SK-N-SH treated with all-trans-retinoic acid at 6 μM for 48 hours (cell line): Measurements from ENCODE around the gene PRODH2.

ENCODE experiments used
- ATAC-seq: fragments of 200-7000 bp; cut with Tn5 transposase; 3 replicates; pipeline ENCODE4 v1.9.1; 2020; ENCODE audit warnings: mild to moderate bottlenecking, moderate library complexity
- ARNTL ChIP-seq: fragments of 450-650 bp; formaldehyde crosslinking; IDR thresholded peaks from 2 replicates; pipeline ENCODE4 v1.5.0; 2020; ENCODE audit warnings: low read depth, mild to moderate bottlenecking, moderate library complexity, borderline replicate concordance
- BACH2 ChIP-seq: fragments of 250-450 bp; sonication (Bioruptor Pico); IDR thresholded peaks from 2 replicates; pipeline ENCODE4 v1.9.0; 2021; ENCODE audit warnings: mild to moderate bottlenecking, borderline replicate concordance
- CREB5 ChIP-seq: fragments of 250-450 bp; sonication (Bioruptor Pico); IDR thresholded peaks from 2 replicates; pipeline ENCODE4 v1.5.1; 2020; ENCODE audit warnings: low read depth, mild to moderate bottlenecking, moderate library complexity
- CSRNP3 ChIP-seq: fragments of 250-450 bp; sonication (Bioruptor Pico); IDR thresholded peaks from 2 replicates; pipeline ENCODE4 v1.5.1; 2021; ENCODE audit warnings: mild to moderate bottlenecking, moderate library complexity
- ESRRG ChIP-seq: fragments of 250-450 bp; sonication (Bioruptor Pico); IDR thresholded peaks from 2 replicates; pipeline ENCODE4 v1.6.1; 2021; ENCODE audit warnings: mild to moderate bottlenecking
- GLIS3 ChIP-seq: fragments of 250-450 bp; sonication (Bioruptor Pico); IDR thresholded peaks from 2 replicates; pipeline ENCODE4 v1.5.0; 2020; ENCODE audit warnings: mild to moderate bottlenecking, moderate library complexity
- PATZ1 ChIP-seq: fragments of 250-450 bp; sonication (Bioruptor Pico); IDR thresholded peaks from 2 replicates; pipeline ENCODE4 v1.8.0; 2020; ENCODE audit warnings: mild to moderate bottlenecking, moderate library complexity, borderline replicate concordance
- POU6F1 ChIP-seq: fragments of 250-450 bp; sonication (Bioruptor Pico); IDR thresholded peaks from 2 replicates; pipeline ENCODE4 v1.8.0; 2021; ENCODE audit warnings: low read depth, mild to moderate bottlenecking, moderate library complexity, borderline replicate concordance
- PPARA ChIP-seq: fragments of 250-450 bp; sonication (Bioruptor Pico); IDR thresholded peaks from 2 replicates; pipeline ENCODE4 v1.5.0; 2020; ENCODE audit warnings: mild to moderate bottlenecking, borderline replicate concordance
- RARB ChIP-seq: fragments of 250-450 bp; sonication (Bioruptor Pico); IDR thresholded peaks from 2 replicates; pipeline ENCODE4 v1.8.0; 2021; ENCODE audit warnings: mild to moderate bottlenecking, moderate library complexity
- SNAI2 ChIP-seq: fragments of 250-450 bp; sonication (Bioruptor Pico); IDR thresholded peaks from 2 replicates; pipeline ENCODE4 v1.5.0; 2020; ENCODE audit warnings: mild to moderate bottlenecking, moderate library complexity
- TCF4 ChIP-seq: fragments of 250-450 bp; sonication (Bioruptor Pico); IDR thresholded peaks from 2 replicates; pipeline ENCODE4 v1.8.0; 2021; ENCODE audit warnings: mild to moderate bottlenecking, moderate library complexity, borderline replicate concordance
- TOX ChIP-seq: fragments of 250-450 bp; sonication (Bioruptor Pico); IDR thresholded peaks from 2 replicates; pipeline ENCODE4 v1.8.0; 2021; ENCODE audit warnings: mild to moderate bottlenecking, moderate library complexity, borderline replicate concordance
- TSHZ2 ChIP-seq: fragments of 250-450 bp; sonication (Bioruptor Pico); IDR thresholded peaks from 2 replicates; pipeline ENCODE4 v1.5.0; 2020; ENCODE audit warnings: mild to moderate bottlenecking, moderate library complexity
- ZC3H10 ChIP-seq: fragments of 250-450 bp; sonication (Bioruptor Pico); IDR thresholded peaks from 2 replicates; pipeline ENCODE4 v1.5.1; 2021; ENCODE audit warnings: mild to moderate bottlenecking, moderate library complexity
- ZFP3 ChIP-seq: fragments of 250-450 bp; sonication (Bioruptor Pico); IDR thresholded peaks from 2 replicates; pipeline ENCODE4 v1.5.0; 2020; ENCODE audit warnings: mild to moderate bottlenecking, moderate library complexity
- ZFP30 ChIP-seq: fragments of 450-650 bp; formaldehyde crosslinking; IDR thresholded peaks from 2 replicates; pipeline ENCODE4 v1.5.0; 2022; ENCODE audit warnings: mild to moderate bottlenecking, moderate library complexity
- ZNF565 ChIP-seq: fragments of 450-650 bp; formaldehyde crosslinking; conservative IDR thresholded peaks from 2 replicates; pipeline ENCODE4 v1.5.0; 2020; ENCODE audit warnings: low read depth, mild to moderate bottlenecking, moderate library complexity
- ZNF70 ChIP-seq: fragments of 450-650 bp; formaldehyde crosslinking; IDR thresholded peaks from 2 replicates; pipeline ENCODE4 v1.5.0; 2020; ENCODE audit warnings: mild to moderate bottlenecking, moderate library complexity

The PRODH2 gene

GRCh38 chr19:35793381-35794165 lies 19.1 kb downstream of the PRODH2 start:
- TF ChIP-seq SNAI2 (CRISPR knock-in tag) (no peak), ZFP3 (no peak), TCF4 (CRISPR knock-in tag) (no peak), ZNF565 (CRISPR knock-in tag) (no peak), ZNF70 (CRISPR knock-in tag) (no peak), PATZ1 (CRISPR knock-in tag) (no peak), ARNTL (no peak), TSHZ2 (CRISPR knock-in tag) (no peak), CSRNP3 (CRISPR knock-in tag) (no peak), ESRRG (CRISPR knock-in tag) (no peak), CREB5 (CRISPR knock-in tag) (no peak), TOX (no peak), ZC3H10 (no peak)
- ATAC-seq = no peak

GRCh38 chr19:35792888-35793287 lies 19.8 kb downstream of the PRODH2 start:
- no peak for ATAC-seq
- no peak for TF ChIP-seq ARNTL
- TF ChIP-seq TSHZ2 (CRISPR knock-in tag) = no peak
- TF ChIP-seq GLIS3 (CRISPR knock-in tag) = no peak
- TF ChIP-seq CSRNP3 (CRISPR knock-in tag) = no peak
- no peak for TF ChIP-seq CREB5 (CRISPR knock-in tag)
- no peak for TF ChIP-seq POU6F1
- no peak for TF ChIP-seq ZFP30 (CRISPR knock-in tag)
- no peak for TF ChIP-seq TCF4 (CRISPR knock-in tag)
- TF ChIP-seq BACH2 (CRISPR knock-in tag) = no peak
- TF ChIP-seq SNAI2 (CRISPR knock-in tag) = no peak
- no peak for TF ChIP-seq TOX
- TF ChIP-seq ZNF565 (CRISPR knock-in tag) = no peak
- no peak for TF ChIP-seq PATZ1 (CRISPR knock-in tag)
- no peak for TF ChIP-seq ZC3H10
- no peak for TF ChIP-seq ESRRG (CRISPR knock-in tag)
- TF ChIP-seq RARB = no peak
- TF ChIP-seq PPARA (CRISPR knock-in tag) = no peak
